ENCODE data around the gene NTRK3.

The NTRK3 gene

GRCh38 chr15:87817553-87817952 lies 439.0 kb downstream of the NTRK3 start:
- DNase-seq (ENCODE audit: low read depth), result peak; percentile 21

DNA sequence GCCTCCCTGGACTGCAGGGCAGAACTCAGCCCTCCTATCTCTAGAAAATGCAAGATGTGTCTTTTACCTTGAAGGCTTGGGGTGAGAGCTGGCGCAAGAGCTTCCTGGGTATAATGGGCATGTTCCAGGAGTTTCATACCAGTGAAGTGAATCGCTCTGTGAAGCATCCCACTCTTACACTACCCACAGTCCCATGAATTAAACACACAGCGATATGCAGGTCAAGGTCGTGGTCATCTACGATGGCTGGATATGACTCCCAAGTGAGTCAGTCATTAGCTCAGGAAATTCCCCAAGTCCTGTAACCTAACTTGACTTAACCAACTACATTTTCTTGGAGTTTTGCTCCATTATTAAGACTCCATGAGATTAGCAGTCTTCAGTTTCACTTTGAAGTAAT lies 439.7 kb downstream of the NTRK3 start:
- peak; percentile 97 for DNase-seq (ENCODE audit: low read depth)

DNA sequence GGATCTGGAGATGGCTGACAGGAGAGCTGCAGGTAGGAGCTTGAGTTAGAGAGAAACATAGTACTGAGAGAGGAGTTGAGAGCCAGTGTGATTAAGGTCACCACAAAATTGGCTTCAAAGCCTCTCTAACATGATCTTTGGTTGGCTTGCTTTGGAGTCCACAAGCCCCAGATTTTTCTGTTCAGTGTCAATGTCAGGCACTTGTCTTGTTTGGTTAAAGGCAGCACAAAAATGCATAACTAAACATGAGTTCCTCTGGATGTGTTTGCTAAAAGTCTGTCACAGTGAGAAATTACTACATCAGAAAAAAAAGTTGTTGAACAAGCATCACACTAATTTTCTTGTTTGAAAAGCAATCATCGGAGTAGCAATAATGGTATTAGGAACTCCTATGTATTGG lies 440.5 kb downstream of the NTRK3 start:
- peak; percentile 57 for DNase-seq (ENCODE audit: low read depth)

All from EH (cell line).